Kidney (tissue), 14 donors: ENCODE data around the gene HBA1. TPM values are rescaled to one million over a fixed set of nuclear protein-coding genes. Genes with fewer than 3 reads are reported as not detected.
"Not testable (repeated sequence)": the region's sequence is repeated elsewhere in the genome, so short reads cannot be mapped to it uniquely, and the experiment has no call there.

Source experiments
- DNase-seq, 5 donors: peaks; one replicate each; pipeline ENCODE4 v3.0.0-alpha.2; 2013 to 2020
- FAIRE-seq: peaks from 2 replicates; lab custom pipeline; 2012; peaks lifted over from hg19 to GRCh38; lab: Jason Lieb, UNC
- H3K27ac ChIP-seq, 2 donors: one replicate each; pipeline ENCODE4 v1.7.0; 2013; ENCODE audit warnings: low read depth in 2 of 2, low read length in 2 of 2, inconsistent platforms in 1 of 2
- H3K27me3 ChIP-seq: one replicate; pipeline ENCODE4 v1.7.1; 2013; ENCODE audit warnings: low read length, inconsistent platforms; ENCODE audit not compliant: control insufficient read depth, insufficient read depth
- H3K36me3 ChIP-seq, 3 donors: one replicate each; pipeline versions ENCODE4 v1.7.0 to v1.7.1; 2013; ENCODE audit warnings: low read length in 3 of 3, control low read depth in 1 of 3, inconsistent platforms in 1 of 3; ENCODE audit not compliant: insufficient read depth in 3 of 3, control insufficient read depth in 2 of 3
- H3K4me1 ChIP-seq, 3 donors: one replicate each; pipeline versions ENCODE4 v1.7.0 to v1.7.1; 2013; ENCODE audit warnings: low read length in 3 of 3, inconsistent platforms in 1 of 3, low read depth in 1 of 3; ENCODE audit not compliant: control insufficient read depth in 2 of 3, insufficient read depth in 2 of 3
- H3K4me3 ChIP-seq, 3 donors: one replicate each; pipeline versions ENCODE4 v1.7.0 to v1.8.1; 2013; ENCODE audit warnings: low read length in 3 of 3, control low read depth in 1 of 3, inconsistent platforms in 1 of 3
- H3K9ac ChIP-seq, 3 donors: one replicate each; pipeline versions ENCODE4 v1.7.0 to v1.7.1; 2013; ENCODE audit warnings: low read length in 3 of 3, control low read depth in 1 of 3, inconsistent platforms in 1 of 3
- H3K9me3 ChIP-seq, 3 donors: one replicate each; pipeline versions ENCODE4 v1.7.0 to v1.7.1; 2013; ENCODE audit warnings: low read length in 3 of 3, control low read depth in 1 of 3, inconsistent platforms in 1 of 3; ENCODE audit not compliant: control insufficient read depth in 2 of 3, insufficient read depth in 1 of 3
- intact Hi-C: fragments of 100-400 bp; cut with DNase I; formaldehyde crosslinking; loops from one replicate; pipeline ENCODE4 v1.11.1; 2022
- polyA plus RNA-seq: library from polyadenylated mRNA; stranded (reverse); fragments of 350-450 nt; fragmentation: Illumina TruSeq; extraction: RNeasy Lipid Tissue Mini Kit (QIAGEN cat#74804); gene quantifications from one replicate; pipeline ENCODE4 v1.2.3, GENCODE V29; 2014; ENCODE audit warnings: low read depth, low replicate concordance; ENCODE audit not compliant: insufficient read depth
- total RNA-seq: library from RNA; stranded (reverse); fragmentation: NEBNext Ultra II Directional; extraction: Animal tissue kit (Norgen Biotek cat#: 25700); gene quantifications from one replicate; pipeline ENCODE4 v1.2.1, GENCODE V29; 2021
- TF ChIP-seq, protein P1 (sequence below): IDR thresholded peaks from 3 replicates; pipeline ENCODE4 v1.5.1; 2012; ENCODE audit warnings: mild to moderate bottlenecking, moderate library complexity, borderline replicate concordance; ENCODE audit not compliant: insufficient read depth; ENCODE audit errors: extremely low read depth
- donor health status: control.
- donor health status: control.
- donor health status: control.
- donor health status: control.
- donor health status: control.
- donor health status: DM: yes; HTN: yes; CAD: no.
- donor health status: Normal renal cell carcinoma (clear cell type).

Gene HBA1
- total and polyA plus RNA-seq, 2 donors from 2014 or later: 2.6 to 41.1 TPM

DNA sequence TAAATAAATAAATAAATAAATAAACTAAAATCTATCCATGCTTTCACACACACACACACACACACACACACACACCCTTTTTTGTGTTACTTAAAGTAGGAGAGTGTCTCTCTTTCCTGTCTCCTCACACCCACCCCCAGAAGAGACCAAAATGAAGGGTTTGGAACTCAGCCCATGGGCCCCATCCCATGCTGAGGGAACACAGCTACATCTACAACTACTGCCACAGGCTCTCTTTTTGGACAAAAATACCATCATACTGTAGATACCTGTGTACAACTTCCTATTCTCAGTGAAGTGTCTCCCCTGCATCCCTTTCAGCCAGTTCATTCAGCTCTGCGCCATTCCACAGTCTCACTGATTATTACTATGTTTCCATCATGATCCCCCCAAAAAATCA, 5.7 kb upstream of the HBA1 start:
- Histone ChIP-seq H3K27ac (no peak overlapping the region), H3K27me3 (peaks cover 38% of the 10 kb centered on the region), H3K36me3 (no peaks in the 10 kb centered on the region), H3K9me3 (no peaks in the 10 kb centered on the region), H3K4me3 (no peak overlapping the region), H3K9ac (no peak overlapping the region), H3K4me1 (peaks cover 0 to 2% (median 0%) of the 10 kb centered on the region in 3 donors)
- intact Hi-C loops: no loop called here
- DNase-seq: no peak
- TF ChIP-seq, protein P1, sequence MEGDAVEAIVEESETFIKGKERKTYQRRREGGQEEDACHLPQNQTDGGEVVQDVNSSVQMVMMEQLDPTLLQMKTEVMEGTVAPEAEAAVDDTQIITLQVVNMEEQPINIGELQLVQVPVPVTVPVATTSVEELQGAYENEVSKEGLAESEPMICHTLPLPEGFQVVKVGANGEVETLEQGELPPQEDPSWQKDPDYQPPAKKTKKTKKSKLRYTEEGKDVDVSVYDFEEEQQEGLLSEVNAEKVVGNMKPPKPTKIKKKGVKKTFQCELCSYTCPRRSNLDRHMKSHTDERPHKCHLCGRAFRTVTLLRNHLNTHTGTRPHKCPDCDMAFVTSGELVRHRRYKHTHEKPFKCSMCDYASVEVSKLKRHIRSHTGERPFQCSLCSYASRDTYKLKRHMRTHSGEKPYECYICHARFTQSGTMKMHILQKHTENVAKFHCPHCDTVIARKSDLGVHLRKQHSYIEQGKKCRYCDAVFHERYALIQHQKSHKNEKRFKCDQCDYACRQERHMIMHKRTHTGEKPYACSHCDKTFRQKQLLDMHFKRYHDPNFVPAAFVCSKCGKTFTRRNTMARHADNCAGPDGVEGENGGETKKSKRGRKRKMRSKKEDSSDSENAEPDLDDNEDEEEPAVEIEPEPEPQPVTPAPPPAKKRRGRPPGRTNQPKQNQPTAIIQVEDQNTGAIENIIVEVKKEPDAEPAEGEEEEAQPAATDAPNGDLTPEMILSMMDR: no peak
- FAIRE-seq: no peak

DNA sequence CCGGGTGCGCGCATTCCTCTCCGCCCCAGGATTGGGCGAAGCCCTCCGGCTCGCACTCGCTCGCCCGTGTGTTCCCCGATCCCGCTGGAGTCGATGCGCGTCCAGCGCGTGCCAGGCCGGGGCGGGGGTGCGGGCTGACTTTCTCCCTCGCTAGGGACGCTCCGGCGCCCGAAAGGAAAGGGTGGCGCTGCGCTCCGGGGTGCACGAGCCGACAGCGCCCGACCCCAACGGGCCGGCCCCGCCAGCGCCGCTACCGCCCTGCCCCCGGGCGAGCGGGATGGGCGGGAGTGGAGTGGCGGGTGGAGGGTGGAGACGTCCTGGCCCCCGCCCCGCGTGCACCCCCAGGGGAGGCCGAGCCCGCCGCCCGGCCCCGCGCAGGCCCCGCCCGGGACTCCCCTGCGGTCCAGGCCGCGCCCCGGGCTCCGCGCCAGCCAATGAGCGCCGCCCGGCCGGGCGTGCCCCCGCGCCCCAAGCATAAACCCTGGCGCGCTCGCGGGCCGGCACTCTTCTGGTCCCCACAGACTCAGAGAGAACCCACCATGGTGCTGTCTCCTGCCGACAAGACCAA, 4.0 kb upstream of the HBA1 start, which contains the start of gene HBA2:
Gene HBA2 (plus strand): TSS at position 503 of the 568 bp plus-strand sequence. CDS start 37 bp downstream, at position 540.
- H3K4me3 ChIP-seq, DNase-seq, H3K36me3 ChIP-seq, FAIRE-seq, H3K27ac ChIP-seq, H3K9me3 ChIP-seq, H3K9ac ChIP-seq, intact Hi-C loops, H3K4me1 ChIP-seq: not testable (repeated sequence)
- H3K27me3 ChIP-seq: peaks cover 29% of the 10 kb centered on the region

DNA sequence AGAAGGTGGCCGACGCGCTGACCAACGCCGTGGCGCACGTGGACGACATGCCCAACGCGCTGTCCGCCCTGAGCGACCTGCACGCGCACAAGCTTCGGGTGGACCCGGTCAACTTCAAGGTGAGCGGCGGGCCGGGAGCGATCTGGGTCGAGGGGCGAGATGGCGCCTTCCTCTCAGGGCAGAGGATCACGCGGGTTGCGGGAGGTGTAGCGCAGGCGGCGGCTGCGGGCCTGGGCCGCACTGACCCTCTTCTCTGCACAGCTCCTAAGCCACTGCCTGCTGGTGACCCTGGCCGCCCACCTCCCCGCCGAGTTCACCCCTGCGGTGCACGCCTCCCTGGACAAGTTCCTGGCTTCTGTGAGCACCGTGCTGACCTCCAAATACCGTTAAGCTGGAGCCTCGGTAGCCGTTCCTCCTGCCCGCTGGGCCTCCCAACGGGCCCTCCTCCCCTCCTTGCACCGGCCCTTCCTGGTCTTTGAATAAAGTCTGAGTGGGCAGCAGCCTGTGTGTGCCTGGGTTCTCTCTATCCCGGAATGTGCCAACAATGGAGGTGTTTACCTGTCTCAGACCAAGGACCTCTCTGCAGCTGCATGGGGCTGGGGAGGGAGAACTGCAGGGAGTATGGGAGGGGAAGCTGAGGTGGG, 3.1 kb upstream of the HBA1 start:
- H3K36me3 ChIP-seq, FAIRE-seq, H3K9me3 ChIP-seq, H3K9ac ChIP-seq, H3K4me3 ChIP-seq, H3K4me1 ChIP-seq, H3K27ac ChIP-seq, intact Hi-C loops: not testable (repeated sequence)
- peaks cover 35% of the 10 kb centered on the region for H3K27me3 ChIP-seq
- DNase-seq: peak in 1 of 5 donors; percentile 52

DNA sequence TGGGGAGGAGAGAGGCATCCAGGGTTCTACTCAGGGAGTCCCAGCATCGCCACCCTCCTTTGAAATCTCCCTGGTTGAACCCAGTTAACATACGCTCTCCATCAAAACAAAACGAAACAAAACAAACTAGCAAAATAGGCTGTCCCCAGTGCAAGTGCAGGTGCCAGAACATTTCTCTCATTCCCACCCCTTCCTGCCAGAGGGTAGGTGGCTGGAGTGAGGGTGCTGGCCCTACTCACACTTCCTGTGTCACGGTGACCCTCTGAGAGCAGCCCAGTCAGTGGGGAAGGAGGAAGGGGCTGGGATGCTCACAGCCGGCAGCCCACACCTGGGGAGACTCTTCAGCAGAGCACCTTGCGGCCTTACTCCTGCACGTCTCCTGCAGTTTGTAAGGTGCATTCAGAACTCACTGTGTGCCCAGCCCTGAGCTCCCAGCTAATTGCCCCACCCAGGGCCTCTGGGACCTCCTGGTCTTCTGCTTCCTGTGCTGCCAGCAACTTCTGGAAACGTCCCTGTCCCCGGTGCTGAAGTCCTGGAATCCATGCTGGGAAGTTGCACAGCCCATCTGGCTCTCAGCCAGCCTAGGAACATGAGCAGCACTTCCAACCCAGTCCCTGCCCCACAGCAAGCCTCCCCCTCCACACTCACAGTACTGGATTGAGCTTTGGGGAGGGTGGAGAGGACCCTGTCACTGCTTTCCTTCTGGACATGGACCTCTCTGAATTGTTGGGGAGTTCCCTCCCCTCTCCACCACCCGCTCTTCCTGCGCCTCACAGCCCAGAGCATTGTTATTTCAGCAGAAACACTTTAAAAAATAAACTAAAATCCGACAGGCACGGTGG, 2.3 kb upstream of the HBA1 start:
- intact Hi-C loops, H3K9ac ChIP-seq, H3K36me3 ChIP-seq, H3K27ac ChIP-seq, H3K4me3 ChIP-seq, H3K4me1 ChIP-seq, H3K9me3 ChIP-seq, FAIRE-seq: not testable (repeated sequence)
- DNase-seq: peak in 1 of 5 donors; percentile 64
- H3K27me3 ChIP-seq: peaks cover 34% of the 10 kb centered on the region
